Measurements from ENCODE around the gene EPC2.
"Not testable (repeated sequence)": the region's sequence is repeated elsewhere in the genome, so short reads cannot be mapped to it uniquely, and the experiment has no call there.

EPC2 gene

DNA sequence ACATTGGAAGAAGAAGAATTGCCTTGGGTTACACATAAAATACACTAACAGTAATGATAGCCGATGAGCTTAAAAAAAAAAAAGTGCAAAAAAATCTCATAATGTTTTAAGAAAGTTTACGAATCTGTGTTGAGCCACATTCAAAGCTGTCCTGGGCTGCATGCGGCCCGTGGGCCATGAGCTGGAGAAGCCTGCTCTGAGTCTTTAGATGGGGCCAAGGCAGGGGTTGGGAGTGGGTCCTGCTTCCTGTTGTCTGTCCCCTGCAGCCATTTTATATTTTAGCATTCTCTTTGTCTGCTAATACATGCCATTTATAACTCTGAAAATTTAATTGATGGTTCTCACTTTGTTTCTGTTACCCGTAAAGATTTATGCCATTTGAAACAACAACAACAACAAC is 93.2 kb downstream of the EPC2 start:
- no peak for DNase-seq

DNA sequence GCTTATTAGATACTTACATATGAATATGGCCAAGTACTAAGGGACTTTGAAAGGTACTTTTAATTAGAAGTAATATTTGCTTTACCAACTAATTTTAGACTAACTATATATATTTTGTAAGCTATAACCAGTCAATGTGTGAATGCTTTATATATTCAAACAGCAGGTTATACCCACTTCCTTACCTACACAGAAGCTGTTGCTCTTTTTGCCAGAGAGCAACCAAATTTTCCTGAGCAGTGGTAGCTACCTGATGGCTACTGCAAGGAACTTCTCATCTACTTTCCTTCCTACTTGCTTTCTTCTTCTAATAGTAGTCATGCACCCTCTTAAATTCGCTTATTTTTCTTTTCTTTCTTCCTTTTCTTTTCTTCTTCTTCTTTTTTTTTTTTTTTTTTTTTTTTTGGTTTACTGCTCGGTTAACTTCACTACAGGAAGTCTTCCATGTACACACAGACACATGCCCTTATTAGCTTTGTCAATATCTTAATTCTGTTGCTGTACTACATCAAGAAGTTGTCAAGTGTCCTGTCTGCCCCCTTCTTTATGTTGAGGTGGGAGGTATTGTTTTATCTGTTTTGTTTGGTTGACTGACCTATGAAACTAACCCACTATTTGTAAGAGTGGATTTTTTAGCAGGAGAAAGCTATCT is 95.0 kb downstream of the EPC2 start:
- no peak for DNase-seq

DNA sequence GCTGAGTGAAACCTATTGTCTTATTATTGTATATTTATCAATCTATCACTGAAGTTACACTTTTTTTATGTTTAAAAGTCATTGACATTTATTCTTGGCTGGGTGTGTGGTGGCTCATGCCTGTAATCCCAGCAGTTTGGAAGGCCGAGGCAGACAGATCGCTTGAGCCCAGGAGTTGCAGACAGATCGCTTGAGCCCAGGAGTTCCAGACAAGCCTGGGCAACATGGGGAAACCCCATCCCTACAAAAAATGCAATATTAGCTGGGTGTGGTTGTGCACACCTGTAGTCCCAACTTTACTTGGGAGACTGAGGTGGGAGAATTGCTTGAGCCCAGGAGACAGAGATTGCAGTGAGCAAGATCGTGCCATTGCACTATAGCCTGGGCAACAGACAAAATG is 97.8 kb downstream of the EPC2 start:
- no peak for DNase-seq

- DNase-seq = no peak
Measured at GRCh38 chr2:148745151-148745851, 100.8 kb downstream of the EPC2 start.

DNA sequence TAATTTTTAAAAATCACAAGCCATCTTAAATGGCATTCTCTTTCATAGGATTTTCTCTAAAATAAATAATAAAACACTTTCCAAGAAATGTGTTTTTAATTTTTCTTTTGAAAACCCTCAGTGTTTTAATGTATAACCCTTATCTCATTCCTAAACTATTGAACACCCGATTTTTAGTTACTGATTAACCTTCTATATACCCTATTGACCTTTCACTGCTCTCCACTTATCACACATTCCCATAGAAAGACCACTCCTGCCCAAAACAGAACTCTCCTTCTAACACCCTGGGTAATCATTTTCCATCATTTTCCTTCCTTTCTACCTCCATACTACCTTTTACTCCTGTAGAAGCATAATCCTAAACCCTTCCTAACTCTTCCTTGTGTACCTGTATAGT is 102.4 kb downstream of the EPC2 start:
- no peak for DNase-seq

DNA sequence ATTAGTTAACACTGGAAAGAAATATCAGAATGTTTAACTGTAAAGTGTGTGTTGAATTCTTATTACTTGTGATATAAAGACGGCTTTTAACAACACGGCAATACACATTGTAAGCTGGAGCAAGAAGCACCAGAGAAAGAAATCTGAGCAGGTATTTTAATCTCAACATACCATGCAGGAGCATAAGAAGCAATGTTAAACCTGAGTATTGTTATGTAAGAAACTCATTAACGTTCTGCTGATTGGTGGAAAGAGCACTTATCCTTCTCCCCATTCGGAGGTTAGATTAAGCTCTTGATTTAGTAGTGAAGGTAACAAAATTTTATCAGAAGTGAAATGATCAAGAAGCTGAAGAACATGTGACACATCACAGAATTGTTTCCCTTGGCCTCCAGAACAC is 107.4 kb downstream of the EPC2 start:
- no peak for DNase-seq

DNA sequence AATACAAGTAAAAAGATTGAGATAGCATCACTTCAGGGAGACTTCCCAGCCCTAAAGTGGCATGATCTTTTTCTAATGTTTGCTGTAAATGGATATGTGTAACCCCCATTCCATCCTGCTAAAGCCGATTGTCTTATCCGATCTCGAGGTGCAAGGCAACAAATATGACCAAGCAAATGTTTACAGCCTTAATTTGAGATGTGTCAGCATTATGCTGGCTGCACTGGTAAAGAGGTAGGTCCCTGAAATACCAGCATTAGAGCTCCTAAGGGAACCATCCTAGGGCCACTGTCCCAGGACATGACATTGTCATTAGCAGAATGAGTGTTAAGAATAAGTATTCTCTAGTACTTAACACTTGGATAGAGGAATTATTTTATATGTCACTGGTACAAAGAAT is 108.4 kb downstream of the EPC2 start:
- no peak for DNase-seq

GRCh38 chr2:148754864-148755263 is 110.3 kb downstream of the EPC2 start:
- DNase-seq = no peak

- DNase-seq = no peak
Measured at GRCh38 chr2:148756292-148756975, 111.9 kb downstream of the EPC2 start.

DNA sequence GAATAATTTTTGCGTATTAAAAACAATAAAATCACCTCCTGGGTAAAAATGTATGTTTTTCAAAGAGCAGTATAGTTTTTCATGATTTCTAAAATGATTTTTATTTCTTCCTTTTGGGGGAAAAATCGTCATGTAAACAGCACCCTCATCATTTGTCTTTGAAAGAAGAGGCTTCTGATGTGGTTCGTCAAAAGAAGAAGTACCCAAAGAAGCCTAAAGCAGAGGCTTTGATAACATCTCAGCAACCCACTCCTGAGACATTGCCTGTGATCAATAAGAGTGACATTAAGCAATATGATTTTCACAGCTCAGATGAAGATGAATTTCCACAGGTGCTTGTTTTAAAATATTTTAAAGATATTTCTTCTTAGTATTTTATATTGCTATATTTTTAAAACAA is 120.3 kb downstream of the EPC2 start:
- no peak for DNase-seq

DNA sequence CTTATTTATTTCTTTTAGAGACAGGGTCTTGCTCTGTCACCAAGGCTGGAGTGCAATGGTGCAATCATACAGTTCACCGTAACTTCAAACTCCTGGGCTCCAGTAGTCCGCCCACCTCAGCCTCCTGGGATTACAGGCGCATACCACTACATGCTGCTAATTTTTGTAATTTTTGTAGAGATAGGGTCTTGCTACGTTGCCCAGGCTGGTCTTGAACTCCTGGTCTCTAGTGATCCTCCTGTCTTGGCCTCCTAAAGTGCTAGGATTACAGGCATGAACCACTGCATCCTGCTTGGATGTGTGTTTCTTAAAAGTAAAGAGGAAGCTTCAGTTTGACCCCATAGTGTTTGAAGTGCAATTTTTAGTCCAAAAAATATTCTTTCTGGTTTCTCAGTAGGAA is 125.5 kb downstream of the EPC2 start:
- DNase-seq = no peak

- no peak for DNase-seq
Measured at GRCh38 chr2:148781544-148781943, 137.0 kb downstream of the EPC2 start.

DNA sequence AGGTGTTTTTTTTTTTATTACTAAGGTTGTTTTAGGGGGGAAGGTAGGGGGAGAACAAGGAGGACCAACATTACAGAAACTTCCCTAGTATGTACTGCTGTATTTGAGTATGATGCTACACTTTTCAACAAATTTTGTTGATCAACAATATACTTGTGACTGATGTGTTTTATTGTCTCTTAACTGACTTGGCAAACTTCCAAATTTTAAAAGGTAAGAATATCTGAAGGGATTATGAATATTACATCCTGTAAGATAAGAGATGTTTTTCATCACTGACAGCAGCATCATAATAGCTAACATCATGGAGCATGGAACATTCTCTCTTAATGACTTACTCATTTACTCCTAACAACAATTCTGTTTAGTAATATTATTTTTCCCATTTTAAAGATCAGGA is 144.5 kb downstream of the EPC2 start:
- DNase-seq = no peak

- DNase-seq = not testable (repeated sequence)
Measured at GRCh38 chr2:148790172-148790571, 145.6 kb downstream of the EPC2 start.

DNA sequence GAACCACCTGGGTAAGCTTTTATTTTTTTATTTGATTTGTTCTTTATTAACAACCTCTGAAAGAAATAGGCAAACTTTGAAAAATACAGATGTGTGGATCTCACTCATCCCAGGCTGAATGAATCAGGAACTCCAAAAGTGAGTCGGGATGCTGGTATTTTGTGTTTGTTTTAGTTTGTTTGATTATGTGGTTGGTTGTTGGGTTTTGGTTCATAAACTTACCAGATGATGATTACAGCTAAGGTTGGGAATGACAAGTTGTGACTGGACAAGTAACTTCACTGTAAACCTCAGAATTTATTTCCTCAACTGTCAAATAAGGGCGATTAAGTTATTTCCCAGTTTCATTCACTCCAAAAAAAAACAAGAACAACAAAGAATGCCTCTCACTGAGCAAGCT is 150.0 kb downstream of the EPC2 start:
- DNase-seq = no peak

- no peak for DNase-seq
Measured at GRCh38 chr2:148796735-148797512, 152.4 kb downstream of the EPC2 start.

- no peak for DNase-seq
Measured at GRCh38 chr2:148802448-148803220, 158.1 kb downstream of the EPC2 start.

GRCh38 chr2:148810081-148810480 is 165.5 kb downstream of the EPC2 start:
- no peak for DNase-seq

DNA sequence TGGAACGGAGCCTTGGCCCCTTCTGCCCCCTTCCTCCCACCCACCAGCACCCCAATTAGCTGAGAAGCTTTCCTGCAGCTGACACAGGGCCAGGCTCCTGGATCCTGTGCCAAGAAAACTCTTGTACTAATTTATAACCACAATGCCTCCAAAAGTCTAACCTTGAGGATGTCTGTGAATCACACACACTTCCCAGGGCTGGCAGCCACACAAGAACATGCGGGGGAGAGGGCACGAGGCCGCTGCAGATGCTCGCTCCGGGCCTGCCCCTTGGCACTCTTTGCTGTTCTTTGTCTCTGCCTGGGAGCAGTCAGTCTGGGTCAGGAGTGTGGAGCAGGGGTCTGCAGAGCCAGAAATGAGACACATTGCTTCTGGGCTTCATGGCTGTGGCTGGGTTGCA is 167.8 kb downstream of the EPC2 start:
- peak; percentile 64 to 93 for DNase-seq

DNA sequence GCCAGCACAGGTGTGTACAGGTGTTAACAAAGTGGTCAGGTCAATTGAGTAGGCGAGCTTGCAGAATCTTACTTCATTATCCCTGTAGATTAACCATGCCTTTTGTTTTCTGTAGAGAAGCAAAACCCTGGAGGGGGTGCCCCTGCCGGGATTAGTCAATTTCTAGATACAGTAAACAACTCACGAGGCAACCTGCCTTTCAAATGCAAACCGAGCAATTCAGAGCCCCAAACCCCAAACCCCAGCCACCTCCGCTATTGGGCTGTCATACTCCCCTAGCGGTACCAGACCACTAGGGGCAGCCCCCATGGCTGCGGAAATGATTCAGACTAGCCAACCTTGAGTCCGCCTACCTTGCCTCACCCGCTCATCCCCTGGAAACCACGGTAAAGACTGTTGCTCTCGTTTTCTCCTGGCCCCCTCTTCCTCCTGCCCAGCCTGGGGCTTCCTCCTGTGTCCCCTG is 169.1 kb downstream of the EPC2 start:
- no peak for DNase-seq

DNA sequence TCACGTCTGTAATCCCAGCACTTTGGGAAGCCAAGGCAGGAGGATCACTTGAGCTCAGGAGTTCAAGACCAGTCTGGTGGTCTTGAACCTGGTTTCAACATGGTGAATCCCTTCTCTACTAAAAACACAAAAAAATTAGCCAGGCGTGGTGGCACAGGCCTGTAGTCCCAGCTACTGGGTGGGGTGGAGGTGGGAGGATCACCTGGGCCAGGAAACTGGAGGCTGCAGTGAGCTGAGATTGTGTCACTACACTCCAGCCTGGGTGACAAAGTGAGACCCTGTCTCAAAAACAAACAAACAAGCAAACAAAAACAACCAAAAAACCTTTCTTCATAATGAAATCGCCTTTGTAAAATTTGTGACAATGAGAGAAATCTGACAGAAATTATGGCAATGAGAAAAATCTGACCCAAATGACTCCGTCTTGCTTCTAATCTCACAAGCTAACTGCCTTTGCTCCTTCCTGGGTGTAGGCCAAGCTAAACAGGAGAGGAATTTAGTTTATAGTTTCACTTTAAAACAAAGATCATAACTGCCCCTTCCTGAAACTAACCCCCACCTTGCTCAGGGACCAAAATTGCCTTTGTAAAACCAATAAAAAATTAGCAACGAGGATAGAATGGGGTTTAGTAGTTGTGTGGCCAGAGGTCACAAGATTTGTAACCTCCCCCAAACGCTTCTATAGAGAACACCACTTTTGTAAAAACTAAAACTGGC is 169.8 kb downstream of the EPC2 start:
- DNase-seq = no peak

DNA sequence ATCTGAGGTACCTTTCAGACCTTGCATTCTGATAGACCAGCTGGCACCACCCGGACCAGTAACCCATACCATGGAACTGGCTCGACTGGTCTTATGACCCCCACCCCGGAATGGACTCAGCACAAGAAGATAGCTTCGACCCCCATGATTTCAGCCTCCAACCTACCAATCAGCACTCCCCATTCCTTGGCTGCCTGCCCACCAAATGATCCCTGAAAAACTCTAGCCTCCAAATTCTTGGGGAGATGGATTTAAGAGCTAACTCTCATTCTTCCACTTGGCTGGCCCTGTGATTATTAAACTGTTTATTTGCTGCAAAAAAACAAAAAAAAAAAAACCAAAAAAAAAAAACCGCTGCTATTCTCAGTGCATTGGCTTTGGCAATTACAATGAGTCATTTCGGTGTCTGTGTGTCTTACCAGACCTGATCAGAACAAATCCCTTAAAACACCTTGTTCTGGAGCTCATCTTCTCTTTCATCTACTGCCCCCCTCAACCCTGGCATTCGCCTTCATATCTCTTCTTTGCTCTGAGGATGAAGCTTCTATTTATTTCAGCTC is 170.4 kb downstream of the EPC2 start:
- DNase-seq = no peak
